Pancreas (tissue), 10 donors: ENCODE measurements around the gene MAP3K7. TPM values are rescaled to one million over a fixed set of nuclear protein-coding genes. Genes with fewer than 3 reads are reported as not detected.

Experiments used
- ATAC-seq, 4 donors: fragments of 200-7000 bp; cut with Tn5 transposase; one replicate each; pipeline versions ENCODE4 v1.8.0 to v1.9.1; 2020; ENCODE audit warnings: mild to moderate bottlenecking in 4 of 4, moderate library complexity in 4 of 4
- DNase-seq, 6 donors: peaks; one replicate each; pipeline ENCODE4 v3.0.0-alpha.2; 2020
- FAIRE-seq: peaks from 2 replicates; lab custom pipeline; 2012; peaks lifted over from hg19 to GRCh38; lab: Jason Lieb, UNC
- H3K27ac ChIP-seq, 4 donors: fragments of 200-600 bp; sonication (generic); 1 replicate in 3 of 4; 2 replicates in 1 of 4; pipeline versions ENCODE4 v1.5.0 to v1.8.0; 2020
- H3K27me3 ChIP-seq, 4 donors: fragments of 200-600 bp; one replicate each; pipeline ENCODE4 v1.8.0; 2021
- H3K36me3 ChIP-seq, 3 donors: fragments of 200-600 bp; sonication (generic) in 1 of 3; one replicate each; pipeline versions ENCODE4 v1.5.0 to v1.8.0; 2020 to 2021
- H3K4me1 ChIP-seq, 3 donors: fragments of 200-600 bp; one replicate each; pipeline ENCODE4 v1.8.0; 2021
- H3K4me3 ChIP-seq, 4 donors: fragments of 200-600 bp; sonication (generic) in 2 of 4; one replicate each; pipeline versions ENCODE4 v1.5.0 to v1.8.0; 2020 to 2021
- H3K9me3 ChIP-seq, 4 donors: fragments of 200-600 bp; one replicate each; pipeline ENCODE4 v1.8.0; 2021
- CTCF ChIP-seq, 4 donors: fragments of 200-600 bp; sonication (generic) in 3 of 4; IDR thresholded peaks; one replicate each; pipeline versions ENCODE4 v1.5.0 to v1.8.0; 2021; ENCODE audit warnings: antibody characterized with exemption in 4 of 4
- WGBS, 2 donors: extraction: QIAGEN DNeasy Blood & Tissue Kit; methylation state at CpG; one replicate each; pipeline ENCODE4 v1.1.7; 2013; 5-methylcytosine and 5-hydroxymethylcytosine counted together
- intact Hi-C, 3 donors: fragments of 100-400 bp; cut with DNase I; formaldehyde crosslinking; loops; one replicate each; pipeline versions ENCODE4 v1.11.1 to v1.14.2; 2022
- polyA plus RNA-seq, 2 donors: library from polyadenylated mRNA; stranded (reverse); fragments of 200-250 nt; gene quantifications; one replicate each; pipeline ENCODE4 v1.2.3, GENCODE V29; 2013
- total RNA-seq, 6 donors: library from RNA; stranded (reverse); fragmentation: NEBNext Ultra II Directional in 4 of 6; extraction: Animal tissue kit (Norgen Biotek cat#: 25700) in 4 of 6; gene quantifications; one replicate each; pipeline versions ENCODE4 v1.2.1 to v1.2.4, GENCODE V29; 2021 to 2023
- donor health status: healthy with polysubstance abuse.
- donor health status: DM: no; HTN: no; CAD: no; lungs with moderate emphysema.
- donor health status: DM: no; HTN: no; CAD: no.
- donor health status: control.
- donor health status: control.
- donor health status: Bipolar disorder and iron deficiency.
- donor health status: DM: yes; HTN: yes; CAD: no.
- donor health status: DM: no; HTN: no; CAD: no.
- donor health status: DM: no; HTN: no; CAD: no.
- donor health status: DM: yes; HTN: yes; CAD: no.

The MAP3K7 gene
- total and polyA plus RNA-seq, 8 donors = 4.9 to 13.2 (median 7.4) TPM

GRCh38 chr6:90478278-90478677, 108.6 kb downstream of the MAP3K7 start:
- 71 to 85% methylated on average over 4 of the region's 4 CpGs for WGBS, 2 donors
- FAIRE-seq (no peak), DNase-seq (no peak), ATAC-seq (no peak)
- no peak overlapping the region for H3K4me3 ChIP-seq
- no peaks in the 10 kb centered on the region for H3K27me3 ChIP-seq
- H3K36me3 ChIP-seq = no peaks in the 10 kb centered on the region
- TF ChIP-seq CTCF (IDR thresholded peaks at IDR 0.05) = no peak
- no peak overlapping the region for H3K27ac ChIP-seq
- intact Hi-C loops = loop anchor here in 1 of 3 donors (10.0 kb wide), 1 partner anchor 523 kb away; no protein-coding TSS in a partner anchor
- no peaks in the 10 kb centered on the region for H3K9me3 ChIP-seq
- H3K4me1 ChIP-seq = no peaks in the 10 kb centered on the region

- Histone ChIP-seq H3K9me3 (no peaks in the 10 kb centered on the region), H3K36me3 (no peaks in the 10 kb centered on the region), H3K4me3 (no peak overlapping the region), H3K27me3 (no peaks in the 10 kb centered on the region), H3K27ac (no peak overlapping the region), H3K4me1 (no peaks in the 10 kb centered on the region)
- no peak for ATAC-seq
- no peak for FAIRE-seq
- WGBS, 2 donors = 74 to 75% methylated on average over 4 of the region's 4 CpGs
- intact Hi-C loops = loop anchor here in 1 of 3 donors (10.0 kb wide), 1 partner anchor 523 kb away; no protein-coding TSS in a partner anchor
- DNase-seq = no peak
- TF ChIP-seq CTCF (IDR thresholded peaks at IDR 0.05) = no peak
Measured at GRCh38 chr6:90477366-90477765, 109.5 kb downstream of the MAP3K7 start.

- intact Hi-C loops = loop anchor here in 1 of 3 donors (10.0 kb wide), 1 partner anchor 518 kb away; no protein-coding TSS in a partner anchor
- no peaks in the 10 kb centered on the region for H3K4me1 ChIP-seq
- ATAC-seq = no peak
- H3K27ac ChIP-seq = no peak overlapping the region
- no peaks in the 10 kb centered on the region for H3K36me3 ChIP-seq
- no peak for TF ChIP-seq CTCF (IDR thresholded peaks at IDR 0.05)
- 73 to 89% methylated on average over 9 of the region's 9 CpGs for WGBS, 2 donors
- H3K4me3 ChIP-seq = no peak overlapping the region
- no peaks in the 10 kb centered on the region for H3K27me3 ChIP-seq
- H3K9me3 ChIP-seq = no peaks in the 10 kb centered on the region
- no peak for FAIRE-seq
- no peak for DNase-seq
Measured at GRCh38 chr6:90472716-90473115, 114.2 kb downstream of the MAP3K7 start.

- DNase-seq (no peak), ATAC-seq (no peak), FAIRE-seq (no peak)
- no peak overlapping the region for H3K27ac ChIP-seq
- no peaks in the 10 kb centered on the region for H3K4me1 ChIP-seq
- no peaks in the 10 kb centered on the region for H3K36me3 ChIP-seq
- no peaks in the 10 kb centered on the region for H3K9me3 ChIP-seq
- intact Hi-C loops = loop anchor here in 1 of 3 donors (10.0 kb wide), 1 partner anchor 516 kb away; no protein-coding TSS in a partner anchor
- no peak for TF ChIP-seq CTCF (IDR thresholded peaks at IDR 0.05)
- WGBS, 2 donors = 56 to 63% methylated on average over 4 of the region's 4 CpGs
- no peak overlapping the region for H3K4me3 ChIP-seq
- no peaks in the 10 kb centered on the region for H3K27me3 ChIP-seq
Measured at GRCh38 chr6:90471263-90471662, 115.6 kb downstream of the MAP3K7 start.

GRCh38 chr6:90469906-90470305, 117.0 kb downstream of the MAP3K7 start:
- 58 to 68% methylated on average over 2 of the region's 2 CpGs for WGBS, 2 donors
- no peaks in the 10 kb centered on the region for H3K4me1 ChIP-seq
- H3K27me3 ChIP-seq = no peaks in the 10 kb centered on the region
- intact Hi-C loops = loop anchor here in 1 of 3 donors (10.0 kb wide), 1 partner anchor 515 kb away; no protein-coding TSS in a partner anchor
- DNase-seq = no peak
- H3K9me3 ChIP-seq = no peaks in the 10 kb centered on the region
- no peak for FAIRE-seq
- no peak overlapping the region for H3K4me3 ChIP-seq
- H3K36me3 ChIP-seq = no peaks in the 10 kb centered on the region
- no peak for ATAC-seq
- no peak for TF ChIP-seq CTCF (IDR thresholded peaks at IDR 0.05)
- H3K27ac ChIP-seq = no peak overlapping the region
